D721Med (cell line): ENCODE measurements around the gene ERGIC1.
"Not testable (repeated sequence)": the region's sequence is repeated elsewhere in the genome, so short reads cannot be mapped to it uniquely, and the experiment has no call there.

Source experiments
- DNase-seq: peaks from one replicate; pipeline ENCODE4 v3.0.0; 2011; ENCODE audit warnings: low spot score; ENCODE audit not compliant: insufficient read length
- FAIRE-seq: peaks from 2 replicates; lab custom pipeline; 2011; peaks lifted over from hg19 to GRCh38; lab: Jason Lieb, UNC
- TF ChIP-seq, protein P1 (sequence below): IDR thresholded peaks from 2 replicates; pipeline ENCODE4 v1.5.1; 2012; ENCODE audit warnings: mild to moderate bottlenecking, control low read depth; ENCODE audit not compliant: insufficient read depth; ENCODE audit errors: missing control alignments

The ERGIC1 gene

DNA sequence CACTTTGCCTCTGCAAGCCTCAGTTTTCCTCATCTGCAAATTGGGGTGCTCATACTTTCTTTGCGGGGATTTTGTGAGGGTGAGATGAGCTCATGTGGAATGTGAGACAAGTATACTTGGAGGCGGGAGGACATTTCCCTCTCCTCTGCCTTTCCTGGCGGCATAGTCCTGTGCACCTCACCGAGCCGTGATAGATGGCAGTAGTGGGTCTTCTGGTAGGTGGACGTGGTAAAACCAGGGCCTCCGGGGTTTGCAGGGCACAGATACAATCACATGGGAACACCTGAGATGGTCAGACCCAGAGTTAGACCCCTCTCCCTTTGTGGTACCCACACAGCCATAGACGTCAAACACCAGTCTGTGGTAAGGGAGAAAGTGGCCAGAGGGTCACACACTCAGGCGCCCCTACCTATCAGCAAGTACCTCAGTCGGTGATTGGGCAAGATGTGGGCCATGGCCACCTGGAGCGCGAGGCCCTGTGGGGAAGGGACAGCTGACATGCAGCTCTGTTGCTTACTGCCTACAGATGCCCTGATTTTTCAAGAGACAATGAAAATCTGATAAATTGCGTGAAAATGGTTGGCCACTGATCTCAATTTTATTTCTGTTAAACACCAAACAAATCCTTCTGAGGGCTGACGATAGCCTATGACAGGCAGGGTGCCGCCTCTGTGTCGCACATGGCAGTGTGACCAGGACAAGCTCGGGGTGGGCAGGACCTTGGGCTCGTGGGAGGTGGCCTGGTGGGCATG, 9.9 kb downstream of the ERGIC1 start:
- FAIRE-seq, result no peak
- TF ChIP-seq, protein P1, sequence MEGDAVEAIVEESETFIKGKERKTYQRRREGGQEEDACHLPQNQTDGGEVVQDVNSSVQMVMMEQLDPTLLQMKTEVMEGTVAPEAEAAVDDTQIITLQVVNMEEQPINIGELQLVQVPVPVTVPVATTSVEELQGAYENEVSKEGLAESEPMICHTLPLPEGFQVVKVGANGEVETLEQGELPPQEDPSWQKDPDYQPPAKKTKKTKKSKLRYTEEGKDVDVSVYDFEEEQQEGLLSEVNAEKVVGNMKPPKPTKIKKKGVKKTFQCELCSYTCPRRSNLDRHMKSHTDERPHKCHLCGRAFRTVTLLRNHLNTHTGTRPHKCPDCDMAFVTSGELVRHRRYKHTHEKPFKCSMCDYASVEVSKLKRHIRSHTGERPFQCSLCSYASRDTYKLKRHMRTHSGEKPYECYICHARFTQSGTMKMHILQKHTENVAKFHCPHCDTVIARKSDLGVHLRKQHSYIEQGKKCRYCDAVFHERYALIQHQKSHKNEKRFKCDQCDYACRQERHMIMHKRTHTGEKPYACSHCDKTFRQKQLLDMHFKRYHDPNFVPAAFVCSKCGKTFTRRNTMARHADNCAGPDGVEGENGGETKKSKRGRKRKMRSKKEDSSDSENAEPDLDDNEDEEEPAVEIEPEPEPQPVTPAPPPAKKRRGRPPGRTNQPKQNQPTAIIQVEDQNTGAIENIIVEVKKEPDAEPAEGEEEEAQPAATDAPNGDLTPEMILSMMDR, result no peak
- DNase-seq, result no peak

DNA sequence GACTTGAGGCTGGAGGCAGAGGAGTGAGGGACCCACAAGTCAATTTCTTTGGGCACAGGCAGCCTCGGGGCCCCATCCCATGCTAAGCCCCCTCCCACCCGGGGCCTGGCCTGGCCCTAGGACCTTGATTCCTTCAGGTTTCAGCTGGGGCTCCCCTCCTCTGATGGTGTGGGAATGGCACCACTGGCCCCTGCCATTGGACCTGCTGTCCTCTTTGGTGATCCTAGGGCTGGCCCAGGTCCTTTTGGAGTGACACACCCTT, 10.5 kb downstream of the ERGIC1 start:
- DNase-seq (no peak), FAIRE-seq (no peak)
- TF ChIP-seq, protein P1, result no peak

DNA sequence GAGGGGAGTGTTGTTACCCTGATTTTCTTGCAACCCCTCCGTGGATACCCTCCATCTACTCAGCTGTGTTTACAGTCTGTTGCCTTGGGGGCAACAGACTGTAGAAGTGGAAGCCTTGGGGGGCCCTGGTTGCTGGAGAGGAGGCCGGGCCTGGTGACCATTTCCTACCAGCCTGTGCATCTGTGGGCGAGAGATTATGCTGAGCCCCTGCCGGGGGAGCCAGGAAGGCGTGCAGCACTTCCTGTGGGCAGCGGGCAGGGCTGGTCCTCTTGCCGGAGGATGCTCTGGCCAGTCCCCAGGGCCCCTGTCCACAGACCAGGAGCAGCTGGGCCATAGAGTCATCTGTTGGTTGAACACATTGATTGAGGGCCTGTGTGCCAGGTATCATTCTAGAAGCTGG, 11.1 kb downstream of the ERGIC1 start:
- TF ChIP-seq, protein P1, result no peak
- no peak for FAIRE-seq

DNA sequence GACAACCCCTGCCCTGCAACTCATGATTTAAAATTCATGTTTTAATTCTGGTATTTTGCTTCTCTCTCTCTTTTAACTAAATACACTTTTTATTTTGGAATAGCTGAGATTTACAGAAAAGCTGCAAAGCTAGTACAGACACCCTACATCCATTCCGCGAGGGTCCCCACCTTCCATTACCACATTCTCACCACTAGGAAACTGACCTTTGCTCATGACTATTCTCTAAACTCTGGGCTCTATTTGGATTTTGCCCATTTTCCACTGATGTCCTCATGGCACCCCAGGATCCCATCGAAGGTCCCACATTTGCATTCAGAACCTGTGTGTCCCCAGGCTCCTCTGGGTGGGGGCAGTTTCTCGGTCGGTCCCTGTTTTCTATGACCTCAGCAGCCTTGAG, 11.5 kb downstream of the ERGIC1 start:
- DNase-seq (no peak), FAIRE-seq (no peak)
- TF ChIP-seq, protein P1, result no peak

More for the DNA sequence above, 11.1 kb downstream of the ERGIC1 start:
- DNase-seq, result no peak

DNA sequence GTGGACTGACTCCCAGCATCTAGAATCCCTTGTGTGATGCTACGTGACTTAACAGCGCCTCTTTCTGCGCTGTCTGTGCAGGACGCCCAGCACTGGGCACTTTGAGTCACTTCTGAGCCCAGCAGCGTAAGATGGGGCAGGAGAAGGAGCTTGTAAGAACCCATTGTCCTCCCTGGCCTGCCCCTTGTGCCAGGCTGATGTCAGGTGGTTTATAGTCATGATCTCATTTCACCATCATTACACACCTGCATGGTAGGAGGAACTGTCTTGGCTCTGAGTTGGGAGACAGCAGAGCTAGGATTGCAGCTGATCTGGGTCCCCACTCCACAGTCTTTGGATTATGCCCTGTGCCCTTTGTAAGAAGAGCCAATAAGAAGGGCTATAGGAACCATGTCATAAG, 12.2 kb downstream of the ERGIC1 start:
- FAIRE-seq (no peak), DNase-seq (no peak)
- TF ChIP-seq, protein P1, result no peak

DNA sequence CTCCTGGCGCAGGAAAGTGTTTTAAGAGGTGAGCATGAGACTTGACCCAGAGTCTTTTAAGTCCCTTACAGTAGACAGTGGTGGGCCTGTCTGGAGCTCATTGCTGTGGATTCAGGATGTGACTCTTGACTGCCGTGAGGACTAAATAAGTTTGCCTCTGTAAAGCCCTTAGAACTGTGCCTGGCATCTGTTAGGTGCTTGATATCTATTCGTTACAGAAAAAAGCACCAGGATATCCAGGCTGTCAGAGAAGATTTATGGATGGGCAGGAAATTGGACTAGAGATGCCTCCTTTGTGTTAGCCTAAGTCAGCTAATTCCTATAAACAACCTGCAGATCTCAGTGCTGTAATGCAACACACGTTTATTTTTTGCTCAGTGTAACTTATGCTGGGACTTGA, 12.6 kb downstream of the ERGIC1 start:
- no peak for FAIRE-seq
- TF ChIP-seq, protein P1, result no peak

DNA sequence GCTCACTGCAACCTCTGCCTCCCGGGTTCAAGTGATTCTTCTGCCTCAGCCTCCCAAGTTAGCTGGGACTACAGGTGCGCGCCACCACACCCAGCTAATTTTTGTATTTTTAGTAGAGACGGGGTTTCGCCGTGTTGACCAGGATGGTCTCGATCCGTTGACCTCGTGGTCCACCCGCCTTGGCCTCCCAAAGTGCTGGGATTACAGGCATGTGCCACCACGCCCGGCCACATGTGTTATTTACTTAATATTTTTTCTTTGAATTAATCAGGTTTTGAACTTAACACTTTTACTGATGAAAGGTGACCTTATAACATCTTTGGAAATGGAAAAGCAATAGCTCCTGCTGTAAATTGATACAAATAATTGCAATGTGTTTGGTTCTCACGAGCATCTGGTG, 13.5 kb downstream of the ERGIC1 start:
- not testable (repeated sequence) for FAIRE-seq

More for the DNA sequence above, 12.6 kb downstream of the ERGIC1 start:
- DNase-seq, result no peak

More for the DNA sequence above, 13.5 kb downstream of the ERGIC1 start:
- not testable (repeated sequence) for DNase-seq
